ENCODE measurements around the gene SNTA1. TPM values are rescaled to one million over a fixed set of nuclear protein-coding genes. Genes with fewer than 3 reads are reported as not detected.

Gene SNTA1
- total and polyA plus RNA-seq, 2 of the 13 experiments (the other 11 are each of a cell fraction or from before 2014, with no cell fraction given): 16.4 to 18.3 TPM

DNA sequence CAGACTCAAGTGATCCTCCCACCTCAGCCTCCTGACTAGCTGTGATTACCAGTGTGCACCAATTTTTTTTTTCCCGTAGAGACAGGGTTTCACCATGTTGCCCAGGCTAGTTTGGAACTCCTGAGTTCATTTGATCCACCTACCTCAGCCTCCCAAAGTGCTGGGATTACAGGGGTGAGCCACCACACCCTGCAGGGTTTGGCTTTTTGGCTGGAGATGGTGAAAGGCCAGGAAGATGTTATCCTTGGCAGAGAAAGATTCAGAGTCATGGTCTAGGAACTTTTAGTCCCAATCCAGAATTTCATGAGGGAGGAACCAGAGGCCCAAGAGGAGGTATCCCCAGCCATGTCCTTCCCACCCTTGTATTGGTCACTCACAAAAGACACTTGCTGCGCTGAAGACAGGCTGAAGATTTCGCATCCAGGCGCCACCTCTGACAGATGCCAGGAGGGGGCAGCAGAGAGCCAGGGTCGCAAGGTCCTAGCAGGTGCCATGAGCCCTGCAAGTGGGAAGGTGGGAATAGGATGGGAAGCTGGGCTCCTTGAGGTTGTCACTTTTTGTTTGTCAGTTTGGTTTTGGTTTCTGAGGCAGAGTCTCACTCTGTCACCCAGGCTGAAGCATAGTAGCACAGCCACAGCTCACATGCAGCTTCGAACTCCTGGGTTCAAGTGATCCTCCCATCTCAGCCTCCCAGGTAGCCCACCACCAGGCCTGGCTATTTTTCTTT is 13.5 kb upstream of the SNTA1 start (continued):
- TF ChIP-seq TBX2 (CRISPR knock-in tag; IDR thresholded peaks at IDR 0.05; ENCODE audit: borderline replicate concordance) (peak; percentile 53; the same call in 1 of the 2 replicates), RXRB (CRISPR knock-in tag; IDR thresholded peaks at IDR 0.05; ENCODE audit: borderline replicate concordance) (peak; percentile 72; the same call in 1 of the 2 replicates), ZNF557 (CRISPR knock-in tag; IDR thresholded peaks at IDR 0.05) (peak; percentile 78; the same call in 1 of the 2 replicates), ATF4 (CRISPR knock-in tag; IDR thresholded peaks at IDR 0.05) (peak in 1 of 2 experiments; percentile 19; a peak in 1 of 4 replicates), DRAP1 (CRISPR knock-in tag; IDR thresholded peaks at IDR 0.05) (peak; percentile 43; the same call in 1 of the 2 replicates), PPARG (CRISPR knock-in tag; conservative IDR thresholded peaks at IDR 0.05) (0 out of 2 replicates have a peak, but pooled peaks have one; percentile 22), KAT8 (CRISPR knock-in tag; IDR thresholded peaks at IDR 0.05) (peak; percentile 32; the same call in 1 of the 2 replicates), BCL6 (CRISPR knock-in tag; IDR thresholded peaks at IDR 0.05) (peak; percentile 58), TBP (CRISPR knock-in tag; IDR thresholded peaks at IDR 0.05) (0 out of 2 replicates have a peak, but pooled peaks have one; percentile 57), MIER3 (CRISPR knock-in tag; IDR thresholded peaks at IDR 0.05; ENCODE audit: borderline replicate concordance) (peak; percentile 79), ZNF580 (CRISPR knock-in tag; IDR thresholded peaks at IDR 0.05; ENCODE audit: borderline replicate concordance, low read depth) (peak; percentile 92), ZNF142 (CRISPR knock-in tag; IDR thresholded peaks at IDR 0.05) (0 out of 2 replicates have a peak, but pooled peaks have one; percentile 47), ZNF143 (CRISPR knock-in tag; IDR thresholded peaks at IDR 0.05) (peak; percentile 34; the same call in 1 of the 2 replicates), ETV6 (CRISPR knock-in tag; conservative IDR thresholded peaks at IDR 0.05) (0 out of 2 replicates have a peak, but pooled peaks have one; percentile 47), JARID2 (CRISPR knock-in tag; IDR thresholded peaks at IDR 0.05; ENCODE audit: insufficient replicate concordance) (peak; percentile 80), ZNF792 (CRISPR knock-in tag; IDR thresholded peaks at IDR 0.05) (peak; percentile 71; the same call in 1 of the 2 replicates), ISX (CRISPR knock-in tag; conservative IDR thresholded peaks at IDR 0.05) (0 out of 2 replicates have a peak, but pooled peaks have one; percentile 45), ZFY (CRISPR knock-in tag; IDR thresholded peaks at IDR 0.05) (peak; percentile 28; the same call in 1 of the 2 replicates)
- TF ChIP-seq, protein P1, sequence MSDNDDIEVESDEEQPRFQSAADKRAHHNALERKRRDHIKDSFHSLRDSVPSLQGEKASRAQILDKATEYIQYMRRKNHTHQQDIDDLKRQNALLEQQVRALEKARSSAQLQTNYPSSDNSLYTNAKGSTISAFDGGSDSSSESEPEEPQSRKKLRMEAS (IDR thresholded peaks at IDR 0.05): peak; percentile 57; the same call in 1 of the 2 replicates
